A673 (cell line): ENCODE results near the gene SLC16A10.

ENCODE experiments used
- EZH2 ChIP-seq: fragments of 200-600 bp; sonication (generic); IDR thresholded peaks from 2 replicates; pipeline ENCODE4 v1.6.1; 2017; ENCODE audit warnings: borderline replicate concordance, low read depth, mild to moderate bottlenecking, mixed read lengths, antibody characterized with exemption, low read length; ENCODE audit not compliant: poor library complexity, severe bottlenecking
- TF ChIP-seq, protein P1 (sequence below): fragments of 300-800, 200-600 bp; sonication (generic); conservative IDR thresholded peaks from 2 replicates; pipeline ENCODE4 v1.5.1; 2017; ENCODE audit warnings: low read depth, mild to moderate bottlenecking, antibody characterized with exemption, low read length, moderate library complexity, mixed read lengths

DNA sequence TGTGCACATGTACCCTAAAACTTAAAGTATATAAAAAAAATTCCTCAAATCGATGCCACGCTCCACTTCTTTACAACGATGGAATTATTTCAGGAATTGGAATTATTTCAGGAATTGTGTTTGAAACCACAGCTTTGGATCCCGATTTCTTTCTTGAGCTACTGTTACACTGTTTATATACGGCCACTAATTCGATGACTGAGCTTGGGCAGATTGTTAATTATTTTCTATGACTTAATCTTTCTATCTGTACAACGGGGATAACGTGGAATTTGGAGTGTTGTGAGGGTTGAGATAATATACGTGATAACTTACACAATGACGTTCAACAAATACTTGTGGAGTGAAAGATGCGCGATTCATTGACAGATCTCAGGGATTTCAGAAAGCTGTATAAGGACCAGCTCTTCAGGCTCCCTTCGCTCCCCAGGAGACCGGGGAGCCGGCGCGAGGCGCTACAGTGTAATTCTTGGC, 171.3 kb downstream of the SLC16A10 start:
- TF ChIP-seq EZH2: no peak
- TF ChIP-seq, protein P1, sequence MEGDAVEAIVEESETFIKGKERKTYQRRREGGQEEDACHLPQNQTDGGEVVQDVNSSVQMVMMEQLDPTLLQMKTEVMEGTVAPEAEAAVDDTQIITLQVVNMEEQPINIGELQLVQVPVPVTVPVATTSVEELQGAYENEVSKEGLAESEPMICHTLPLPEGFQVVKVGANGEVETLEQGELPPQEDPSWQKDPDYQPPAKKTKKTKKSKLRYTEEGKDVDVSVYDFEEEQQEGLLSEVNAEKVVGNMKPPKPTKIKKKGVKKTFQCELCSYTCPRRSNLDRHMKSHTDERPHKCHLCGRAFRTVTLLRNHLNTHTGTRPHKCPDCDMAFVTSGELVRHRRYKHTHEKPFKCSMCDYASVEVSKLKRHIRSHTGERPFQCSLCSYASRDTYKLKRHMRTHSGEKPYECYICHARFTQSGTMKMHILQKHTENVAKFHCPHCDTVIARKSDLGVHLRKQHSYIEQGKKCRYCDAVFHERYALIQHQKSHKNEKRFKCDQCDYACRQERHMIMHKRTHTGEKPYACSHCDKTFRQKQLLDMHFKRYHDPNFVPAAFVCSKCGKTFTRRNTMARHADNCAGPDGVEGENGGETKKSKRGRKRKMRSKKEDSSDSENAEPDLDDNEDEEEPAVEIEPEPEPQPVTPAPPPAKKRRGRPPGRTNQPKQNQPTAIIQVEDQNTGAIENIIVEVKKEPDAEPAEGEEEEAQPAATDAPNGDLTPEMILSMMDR: no peak
